Ishikawa (cell line): ENCODE results near the gene IL12RB2.
A peak's percentile ranks its signal among the peaks of the same experiment; 100 is the strongest.

Source experiments
- CEBPB ChIP-seq: IDR thresholded peaks from 2 replicates; pipeline ENCODE4 v1.6.1; 2012
- CREB1 ChIP-seq: IDR thresholded peaks from 2 replicates; pipeline ENCODE4 v1.6.1; 2012; ENCODE audit warnings: low read depth
- EGR1 ChIP-seq: IDR thresholded peaks from 2 replicates; pipeline ENCODE4 v1.6.1; 2012
- EP300 ChIP-seq: IDR thresholded peaks from 2 replicates; pipeline ENCODE4 v1.6.1; 2012; ENCODE audit warnings: borderline replicate concordance
- FOXM1 ChIP-seq: IDR thresholded peaks from 2 replicates; pipeline ENCODE4 v1.6.1; 2012; ENCODE audit warnings: low read depth, borderline replicate concordance
- MAX ChIP-seq: IDR thresholded peaks from 2 replicates; pipeline ENCODE4 v1.6.1; 2012
- NFIC ChIP-seq: IDR thresholded peaks from 2 replicates; pipeline ENCODE4 v1.6.1; 2012
- RAD21 ChIP-seq: IDR thresholded peaks from 2 replicates; pipeline ENCODE4 v1.6.1; 2012; ENCODE audit warnings: low read depth
- REST ChIP-seq: IDR thresholded peaks from 2 replicates; pipeline ENCODE4 v1.6.1; 2012; ENCODE audit warnings: low read depth, mild to moderate bottlenecking
- TAF1 ChIP-seq: IDR thresholded peaks from 2 replicates; pipeline ENCODE4 v1.6.1; 2012; ENCODE audit warnings: low read depth, mild to moderate bottlenecking
- TCF12 ChIP-seq: IDR thresholded peaks from 2 replicates; pipeline ENCODE4 v1.6.1; 2012; ENCODE audit warnings: low read depth
- TEAD4 ChIP-seq: IDR thresholded peaks from 2 replicates; pipeline ENCODE4 v1.6.1; 2012
- USF1 ChIP-seq: IDR thresholded peaks from 2 replicates; pipeline ENCODE4 v1.6.1; 2012
- YY1 ChIP-seq: IDR thresholded peaks from 2 replicates; pipeline ENCODE4 v1.6.1; 2012; ENCODE audit warnings: low read depth
- ZBTB7A ChIP-seq: IDR thresholded peaks from 2 replicates; pipeline ENCODE4 v1.6.1; 2012; ENCODE audit warnings: low read depth

IL12RB2 gene

GRCh38 chr1:67347688-67348472, 40.2 kb downstream of the IL12RB2 start:
- TF ChIP-seq MAX (no peak), EGR1 (no peak), FOXM1 (no peak), TAF1 (no peak), USF1 (no peak), RAD21 (peak; percentile 69), TCF12 (no peak), CEBPB (no peak), EP300 (no peak)

GRCh38 chr1:67348586-67349252, 41.0 kb downstream of the IL12RB2 start:
- no peak for TF ChIP-seq MAX
- no peak for TF ChIP-seq TEAD4
- TF ChIP-seq TCF12: no peak
- no peak for TF ChIP-seq REST
- TF ChIP-seq CEBPB: no peak
- TF ChIP-seq YY1: no peak

GRCh38 chr1:67350783-67351182, 43.1 kb downstream of the IL12RB2 start:
- TF ChIP-seq EP300 (no peak), CEBPB (no peak), EGR1 (no peak), TAF1 (no peak), YY1 (no peak), FOXM1 (no peak), NFIC (no peak), MAX (no peak)

- no peak for TF ChIP-seq EP300
- no peak for TF ChIP-seq NFIC
- TF ChIP-seq REST: no peak
- no peak for TF ChIP-seq MAX
- TF ChIP-seq CEBPB: no peak
- no peak for TF ChIP-seq USF1
- TF ChIP-seq TEAD4: no peak
- TF ChIP-seq EGR1: no peak
- TF ChIP-seq FOXM1: no peak
- no peak for TF ChIP-seq TCF12
- TF ChIP-seq TAF1: no peak
- no peak for TF ChIP-seq RAD21
- no peak for TF ChIP-seq CREB1
- TF ChIP-seq ZBTB7A: no peak
- TF ChIP-seq YY1: no peak
These were observed 44.5 kb downstream of the IL12RB2 start for GRCh38 chr1:67352211-67352610.

GRCh38 chr1:67355745-67356424, 48.2 kb downstream of the IL12RB2 start:
- TF ChIP-seq EP300 (no peak), EGR1 (no peak), REST (no peak), YY1 (no peak), RAD21 (no peak), CEBPB (no peak), FOXM1 (no peak), ZBTB7A (no peak), MAX (no peak), NFIC (no peak), USF1 (no peak), TAF1 (no peak), TCF12 (no peak), TEAD4 (no peak)
